GM23338 (cell line): Measurements from ENCODE around the gene LIX1. TPM values are rescaled to one million over a fixed set of nuclear protein-coding genes. Genes with fewer than 3 reads are reported as not detected.
"Not testable (repeated sequence)": the region's sequence is repeated elsewhere in the genome, so short reads cannot be mapped to it uniquely, and the experiment has no call there.

Experiments
- ATAC-seq: fragments of 200-7000 bp; cut with Tn5 transposase; 3 replicates; pipeline ENCODE4 v1.9.1; 2020
- DNase-seq: peaks from one replicate; pipeline ENCODE4 v3.0.0-alpha.2; 2015; ENCODE audit warnings: low spot score
- H2AFZ ChIP-seq: fragments of 200-600 bp; sonication (generic); 2 replicates; pipeline ENCODE4 v1.8.0; 2016; ENCODE audit warnings: antibody characterized with exemption, mild to moderate bottlenecking, moderate library complexity
- H3F3A ChIP-seq: fragments of 200-600 bp; sonication (generic); replicated peaks from 2 replicates; pipeline ENCODE4 v1.8.0; 2017; ENCODE audit warnings: antibody characterized with exemption, mixed run types, low read depth
- H3K27ac ChIP-seq: fragments of 200-600 bp; sonication (generic); 2 replicates; pipeline ENCODE4 v1.6.1; 2016; ENCODE audit warnings: low read depth
- H3K27me3 ChIP-seq: fragments of 200-600 bp; sonication (generic); 2 replicates; pipeline ENCODE4 v1.8.0; 2016; ENCODE audit warnings: mild to moderate bottlenecking, mixed run types, moderate library complexity; ENCODE audit not compliant: insufficient read depth
- H3K36me3 ChIP-seq: fragments of 200-600 bp; sonication (generic); 2 replicates; pipeline ENCODE4 v1.8.0; 2016; ENCODE audit warnings: mild to moderate bottlenecking; ENCODE audit not compliant: insufficient read depth
- H3K4me1 ChIP-seq: fragments of 200-600 bp; sonication (generic); 2 replicates; pipeline ENCODE4 v1.8.0; 2016; ENCODE audit warnings: mild to moderate bottlenecking, moderate library complexity; ENCODE audit not compliant: insufficient read depth
- H3K4me2 ChIP-seq: fragments of 200-600 bp; sonication (generic); 2 replicates; pipeline ENCODE4 v1.7.1; 2017; ENCODE audit warnings: mixed run types
- H3K4me3 ChIP-seq: fragments of 200-600 bp; sonication (generic); 2 replicates; pipeline ENCODE4 v1.6.1; 2016; ENCODE audit warnings: mixed run types
- H3K79me2 ChIP-seq: fragments of 200-600 bp; sonication (generic); replicated peaks from 2 replicates; pipeline ENCODE4 v1.8.0; 2017; ENCODE audit warnings: mild to moderate bottlenecking; ENCODE audit not compliant: insufficient read depth
- H3K9me2 ChIP-seq: fragments of 200-600 bp; sonication (generic); 2 replicates; pipeline ENCODE4 v1.8.0; 2017; ENCODE audit not compliant: insufficient read depth
- H4K20me1 ChIP-seq: fragments of 200-600 bp; sonication (generic); replicated peaks from 2 replicates; pipeline ENCODE4 v1.8.0; 2017; ENCODE audit warnings: mild to moderate bottlenecking; ENCODE audit not compliant: insufficient read depth
- H3K27ac Mint-ChIP-seq: 2 replicates; pipeline ENCODE4 v1.8.0; 2020; ENCODE audit warnings: inconsistent platforms, mild to moderate bottlenecking, moderate library complexity, mixed read lengths
- H3K27me3 Mint-ChIP-seq: 3 replicates; pipeline ENCODE4 v1.8.0; 2022; ENCODE audit warnings: low read depth, mild to moderate bottlenecking, moderate library complexity, mixed read lengths, inconsistent platforms; ENCODE audit not compliant: insufficient read depth, poor library complexity
- H3K36me3 Mint-ChIP-seq: 3 replicates; pipeline ENCODE4 v1.8.0; 2021; ENCODE audit warnings: low read depth, mild to moderate bottlenecking, inconsistent platforms, moderate library complexity, mixed read lengths
- H3K4me1 Mint-ChIP-seq: 3 replicates; pipeline ENCODE4 v1.8.0; 2020; ENCODE audit warnings: mild to moderate bottlenecking, inconsistent platforms, mixed read lengths
- H3K4me3 Mint-ChIP-seq: 3 replicates; pipeline ENCODE4 v1.8.0; 2021; ENCODE audit warnings: moderate library complexity, mild to moderate bottlenecking, inconsistent platforms, mixed read lengths
- H3K9me3 Mint-ChIP-seq: 3 replicates; pipeline ENCODE4 v1.8.0; 2020; ENCODE audit warnings: moderate library complexity, mild to moderate bottlenecking, inconsistent platforms, mixed read lengths
- CREB1 ChIP-seq: fragments of 250-450 bp; sonication (Bioruptor Pico); IDR thresholded peaks from 2 replicates; pipeline ENCODE4 v1.5.0; 2020; ENCODE audit warnings: low read depth, mild to moderate bottlenecking, moderate library complexity
- CTCF ChIP-seq, 2 experiments: fragments of 200-600 bp in 1 of 2; sonication (generic) in 1 of 2; conservative IDR thresholded peaks; 2 replicates each; pipeline versions ENCODE4 v1.5.1 to v1.6.1; 2016 to 2017; ENCODE audit warnings: antibody characterized with exemption in 2 of 2, low read depth in 2 of 2, mild to moderate bottlenecking in 2 of 2, moderate library complexity in 1 of 2
- EZH2 ChIP-seq: fragments of 200-600 bp; sonication (generic); IDR thresholded peaks from one replicate; pipeline ENCODE4 v1.8.0; 2017; ENCODE audit warnings: antibody characterized with exemption, mild to moderate bottlenecking, low read depth; ENCODE audit not compliant: unreplicated experiment
- JUNB ChIP-seq: IDR thresholded peaks from one replicate; pipeline ENCODE4 v1.6.1; 2016; ENCODE audit warnings: antibody characterized with exemption; ENCODE audit not compliant: unreplicated experiment
- NANOG ChIP-seq: IDR thresholded peaks from 2 replicates; pipeline ENCODE4 v1.6.1; 2016; ENCODE audit warnings: antibody characterized with exemption, borderline replicate concordance
- POLR2AphosphoS5 ChIP-seq: IDR thresholded peaks from 2 replicates; pipeline ENCODE4 v1.6.1; 2016; ENCODE audit warnings: antibody characterized with exemption, low read depth
- ZNF114 ChIP-seq: fragments of 250-450 bp; sonication (Bioruptor Pico); IDR thresholded peaks from 2 replicates; pipeline ENCODE4 v1.5.0; 2020; ENCODE audit warnings: mild to moderate bottlenecking, moderate library complexity
- ZNF331 ChIP-seq: fragments of 250-450 bp; sonication (Bioruptor Pico); IDR thresholded peaks from 2 replicates; pipeline ENCODE4 v1.5.0; 2020; ENCODE audit warnings: low read depth, mild to moderate bottlenecking, moderate library complexity
- polyA plus RNA-seq: library from polyadenylated mRNA; unstranded; fragments of >200 nt; fragmentation: Nextera tagmentation; extraction: Ambion mirVana; gene quantifications from 2 replicates; pipeline ENCODE4 v1.2.1, GENCODE V29; 2016
- total RNA-seq: library from RNA; depleted of rRNA; stranded (reverse); fragments of >200 nt; shearing (Covaris generic); gene quantifications from 2 replicates; pipeline ENCODE4 v1.2.3, GENCODE V29; 2014
- TF ChIP-seq, protein P1 (sequence below): fragments of 250-450 bp; sonication (Bioruptor Pico); IDR thresholded peaks from 2 replicates; pipeline ENCODE4 v1.5.0; 2020; ENCODE audit warnings: mild to moderate bottlenecking, moderate library complexity

The LIX1 gene
- total and polyA plus RNA-seq, 2 experiments from 2014 or later: 0.13 TPM; not detected in 1

DNA sequence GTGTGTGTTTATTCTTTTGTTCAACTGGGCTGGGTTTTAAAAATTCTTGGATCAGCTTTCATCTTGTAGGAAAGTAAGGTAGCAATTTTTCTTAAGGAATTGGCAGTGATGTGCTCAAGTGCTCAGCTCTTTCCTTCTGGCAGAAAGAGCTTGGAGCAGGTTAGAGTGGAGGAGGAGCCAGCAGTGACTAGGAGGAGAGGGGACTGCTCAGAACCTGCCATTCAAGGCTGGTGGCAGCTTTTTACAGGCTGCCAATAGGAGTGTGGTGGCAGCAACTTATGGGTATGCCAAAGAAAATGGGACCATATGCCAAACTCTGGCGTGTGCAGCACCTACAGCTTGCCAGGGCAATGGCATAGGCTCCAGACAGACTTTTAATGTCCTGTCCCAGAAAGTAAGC, 2.2 kb downstream of the LIX1 start:
- H3K4me3 ChIP-seq, H3K36me3 ChIP-seq, H2AFZ ChIP-seq, H4K20me1 ChIP-seq, H3K27ac Mint-ChIP-seq, H3K4me2 ChIP-seq, H3K9me3 Mint-ChIP-seq, H3K4me3 Mint-ChIP-seq, H3K79me2 ChIP-seq, H3K27ac ChIP-seq, H3K9me2 ChIP-seq, H3K27me3 ChIP-seq, H3K36me3 Mint-ChIP-seq, H3F3A ChIP-seq, H3K27me3 Mint-ChIP-seq: not testable (repeated sequence)
- ATAC-seq: peak; percentile 73
- peaks cover 17% of the 10 kb centered on the region for H3K4me1 ChIP-seq
- peak; percentile 17 for DNase-seq
- peaks cover 32% of the 10 kb centered on the region for H3K4me1 Mint-ChIP-seq

DNA sequence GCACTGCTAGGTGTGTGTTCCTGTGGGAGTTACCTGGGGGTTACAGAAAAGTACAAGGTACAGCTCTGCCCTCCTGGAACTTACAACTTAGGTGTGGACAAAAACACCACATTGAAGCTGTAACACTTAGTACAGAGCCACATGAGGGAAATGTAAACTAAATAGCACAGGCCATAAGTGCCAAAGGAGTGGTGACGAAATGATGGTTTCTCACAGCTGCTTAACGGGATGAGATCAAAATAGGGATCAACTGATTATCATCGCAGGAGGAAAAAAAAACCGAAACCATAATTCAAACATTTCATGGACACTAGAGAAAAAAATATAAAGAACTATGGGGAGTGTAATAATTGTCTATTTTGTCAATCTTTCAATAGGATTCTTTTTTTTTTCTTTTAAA, 5.9 kb downstream of the LIX1 start:
- no peak overlapping the region for H2AFZ ChIP-seq
- no peaks in the 10 kb centered on the region for H3K27me3 ChIP-seq
- H3K27ac ChIP-seq: no peak overlapping the region
- H3F3A ChIP-seq: no peaks in the 10 kb centered on the region
- H3K9me2 ChIP-seq: no peaks in the 10 kb centered on the region
- ATAC-seq (no peak), DNase-seq (no peak)
- TF ChIP-seq ZNF114 (no peak), CTCF (conservative IDR thresholded peaks at IDR 0.05; ENCODE audit: low read depth in 2 of 2) (no peak), ZNF331 (CRISPR knock-in tag) (no peak), JUNB (no peak), POLR2AphosphoS5 (no peak), EZH2 (no peak), NANOG (no peak), CREB1 (no peak)
- TF ChIP-seq, protein P1, sequence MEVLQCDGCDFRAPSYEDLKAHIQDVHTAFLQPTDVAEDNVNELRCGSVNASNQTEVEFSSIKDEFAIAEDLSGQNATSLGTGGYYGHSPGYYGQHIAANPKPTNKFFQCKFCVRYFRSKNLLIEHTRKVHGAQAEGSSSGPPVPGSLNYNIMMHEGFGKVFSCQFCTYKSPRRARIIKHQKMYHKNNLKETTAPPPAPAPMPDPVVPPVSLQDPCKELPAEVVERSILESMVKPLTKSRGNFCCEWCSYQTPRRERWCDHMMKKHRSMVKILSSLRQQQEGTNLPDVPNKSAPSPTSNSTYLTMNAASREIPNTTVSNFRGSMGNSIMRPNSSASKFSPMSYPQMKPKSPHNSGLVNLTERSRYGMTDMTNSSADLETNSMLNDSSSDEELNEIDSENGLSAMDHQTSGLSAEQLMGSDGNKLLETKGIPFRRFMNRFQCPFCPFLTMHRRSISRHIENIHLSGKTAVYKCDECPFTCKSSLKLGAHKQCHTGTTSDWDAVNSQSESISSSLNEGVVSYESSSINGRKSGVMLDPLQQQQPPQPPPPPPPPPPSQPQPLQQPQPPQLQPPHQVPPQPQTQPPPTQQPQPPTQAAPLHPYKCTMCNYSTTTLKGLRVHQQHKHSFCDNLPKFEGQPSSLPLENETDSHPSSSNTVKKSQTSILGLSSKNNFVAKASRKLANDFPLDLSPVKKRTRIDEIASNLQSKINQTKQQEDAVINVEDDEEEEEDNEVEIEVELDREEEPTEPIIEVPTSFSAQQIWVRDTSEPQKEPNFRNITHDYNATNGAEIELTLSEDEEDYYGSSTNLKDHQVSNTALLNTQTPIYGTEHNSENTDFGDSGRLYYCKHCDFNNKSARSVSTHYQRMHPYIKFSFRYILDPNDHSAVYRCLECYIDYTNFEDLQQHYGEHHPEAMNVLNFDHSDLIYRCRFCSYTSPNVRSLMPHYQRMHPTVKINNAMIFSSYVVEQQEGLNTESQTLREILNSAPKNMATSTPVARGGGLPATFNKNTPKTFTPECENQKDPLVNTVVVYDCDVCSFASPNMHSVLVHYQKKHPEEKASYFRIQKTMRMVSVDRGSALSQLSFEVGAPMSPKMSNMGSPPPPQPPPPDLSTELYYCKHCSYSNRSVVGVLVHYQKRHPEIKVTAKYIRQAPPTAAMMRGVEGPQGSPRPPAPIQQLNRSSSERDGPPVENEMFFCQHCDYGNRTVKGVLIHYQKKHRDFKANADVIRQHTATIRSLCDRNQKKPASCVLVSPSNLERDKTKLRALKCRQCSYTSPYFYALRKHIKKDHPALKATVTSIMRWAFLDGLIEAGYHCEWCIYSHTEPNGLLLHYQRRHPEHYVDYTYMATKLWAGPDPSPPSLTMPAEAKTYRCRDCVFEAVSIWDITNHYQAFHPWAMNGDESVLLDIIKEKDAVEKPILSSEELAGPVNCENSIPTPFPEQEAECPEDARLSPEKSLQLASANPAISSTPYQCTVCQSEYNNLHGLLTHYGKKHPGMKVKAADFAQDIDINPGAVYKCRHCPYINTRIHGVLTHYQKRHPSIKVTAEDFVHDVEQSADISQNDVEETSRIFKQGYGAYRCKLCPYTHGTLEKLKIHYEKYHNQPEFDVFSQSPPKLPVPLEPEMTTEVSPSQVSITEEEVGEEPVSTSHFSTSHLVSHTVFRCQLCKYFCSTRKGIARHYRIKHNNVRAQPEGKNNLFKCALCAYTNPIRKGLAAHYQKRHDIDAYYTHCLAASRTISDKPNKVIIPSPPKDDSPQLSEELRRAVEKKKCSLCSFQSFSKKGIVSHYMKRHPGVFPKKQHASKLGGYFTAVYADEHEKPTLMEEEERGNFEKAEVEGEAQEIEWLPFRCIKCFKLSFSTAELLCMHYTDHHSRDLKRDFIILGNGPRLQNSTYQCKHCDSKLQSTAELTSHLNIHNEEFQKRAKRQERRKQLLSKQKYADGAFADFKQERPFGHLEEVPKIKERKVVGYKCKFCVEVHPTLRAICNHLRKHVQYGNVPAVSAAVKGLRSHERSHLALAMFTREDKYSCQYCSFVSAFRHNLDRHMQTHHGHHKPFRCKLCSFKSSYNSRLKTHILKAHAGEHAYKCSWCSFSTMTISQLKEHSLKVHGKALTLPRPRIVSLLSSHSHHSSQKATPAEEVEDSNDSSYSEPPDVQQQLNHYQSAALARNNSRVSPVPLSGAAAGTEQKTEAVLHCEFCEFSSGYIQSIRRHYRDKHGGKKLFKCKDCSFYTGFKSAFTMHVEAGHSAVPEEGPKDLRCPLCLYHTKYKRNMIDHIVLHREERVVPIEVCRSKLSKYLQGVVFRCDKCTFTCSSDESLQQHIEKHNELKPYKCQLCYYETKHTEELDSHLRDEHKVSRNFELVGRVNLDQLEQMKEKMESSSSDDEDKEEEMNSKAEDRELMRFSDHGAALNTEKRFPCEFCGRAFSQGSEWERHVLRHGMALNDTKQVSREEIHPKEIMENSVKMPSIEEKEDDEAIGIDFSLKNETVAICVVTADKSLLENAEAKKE (CRISPR knock-in tag): no peak
- H3K4me2 ChIP-seq: no peak overlapping the region
- Mint-ChIP-seq H3K9me3 (no peaks in the 10 kb centered on the region), H3K4me3 (no peak overlapping the region), H3K4me1 (peaks cover 27% of the 10 kb centered on the region), H3K36me3 (no peaks in the 10 kb centered on the region), H3K27ac (no peak overlapping the region), H3K27me3 (peaks cover 2% of the 10 kb centered on the region)
- no peaks in the 10 kb centered on the region for H3K36me3 ChIP-seq
- no peaks in the 10 kb centered on the region for H3K79me2 ChIP-seq
- no peak overlapping the region for H3K4me3 ChIP-seq
- H3K4me1 ChIP-seq: peaks cover 17% of the 10 kb centered on the region
- no peaks in the 10 kb centered on the region for H4K20me1 ChIP-seq
